ENCODE data around the gene HEXA.
A peak's percentile ranks its signal among the peaks of the same experiment; 100 is the strongest.
"Not testable (repeated sequence)": the region's sequence is repeated elsewhere in the genome, so short reads cannot be mapped to it uniquely, and the experiment has no call there.

Gene HEXA

DNA sequence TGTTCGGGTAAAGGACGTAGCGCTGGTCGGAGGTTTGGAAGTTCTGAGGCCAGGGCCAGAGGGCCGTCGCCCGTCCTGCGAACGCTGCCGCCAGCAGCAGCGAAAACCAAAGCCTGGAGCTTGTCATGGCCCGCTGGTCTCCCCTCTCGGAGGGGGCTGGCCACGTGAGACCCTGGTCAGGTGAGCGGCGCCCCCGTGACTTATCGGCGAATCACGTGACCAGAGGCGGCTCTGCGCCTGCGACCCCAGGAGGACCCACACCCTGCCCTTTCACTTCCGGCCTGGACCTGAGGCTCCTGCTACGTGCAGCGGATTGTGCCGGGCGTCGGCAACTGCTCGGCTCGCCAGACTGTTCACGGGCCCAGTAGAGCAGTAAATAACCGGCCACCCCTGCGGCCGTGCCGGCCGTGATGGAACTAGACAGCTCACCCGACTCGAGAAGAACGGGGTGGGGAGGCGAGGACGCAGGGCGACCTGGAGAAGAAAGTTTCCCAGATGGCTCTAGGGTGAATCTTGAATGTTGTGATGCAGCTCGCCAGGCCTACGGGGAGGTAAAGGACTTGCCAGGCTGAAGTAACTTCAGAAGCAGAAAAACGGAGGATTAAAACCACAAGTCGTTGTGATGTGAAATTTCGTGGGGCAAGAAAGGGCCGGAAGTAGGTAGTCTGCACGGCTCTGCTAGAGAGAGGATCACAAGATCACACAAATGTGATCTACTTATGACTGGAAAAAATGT lies at the start of gene HEXA:
Gene HEXA, minus strand, starts transcription at position 169 of the 736 bp plus-strand sequence. Its CDS starts 42 bp downstream, at position 127.
- Mint-ChIP-seq H3K4me3 (peak within 1 kb of the TSS; percentile 99), H3K27ac (peak within 1 kb of the TSS; percentile 99), H3K27me3 (ENCODE audit: low read depth, poor library complexity) (peaks cover 25% of the 10 kb centered on the region), H3K36me3 (ENCODE audit: low read depth) (no peaks in the 10 kb centered on the region), H3K4me1 (peaks cover 30% of the 10 kb centered on the region), H3K9me3 (no peaks in the 10 kb centered on the region)
- TF ChIP-seq, protein P1, sequence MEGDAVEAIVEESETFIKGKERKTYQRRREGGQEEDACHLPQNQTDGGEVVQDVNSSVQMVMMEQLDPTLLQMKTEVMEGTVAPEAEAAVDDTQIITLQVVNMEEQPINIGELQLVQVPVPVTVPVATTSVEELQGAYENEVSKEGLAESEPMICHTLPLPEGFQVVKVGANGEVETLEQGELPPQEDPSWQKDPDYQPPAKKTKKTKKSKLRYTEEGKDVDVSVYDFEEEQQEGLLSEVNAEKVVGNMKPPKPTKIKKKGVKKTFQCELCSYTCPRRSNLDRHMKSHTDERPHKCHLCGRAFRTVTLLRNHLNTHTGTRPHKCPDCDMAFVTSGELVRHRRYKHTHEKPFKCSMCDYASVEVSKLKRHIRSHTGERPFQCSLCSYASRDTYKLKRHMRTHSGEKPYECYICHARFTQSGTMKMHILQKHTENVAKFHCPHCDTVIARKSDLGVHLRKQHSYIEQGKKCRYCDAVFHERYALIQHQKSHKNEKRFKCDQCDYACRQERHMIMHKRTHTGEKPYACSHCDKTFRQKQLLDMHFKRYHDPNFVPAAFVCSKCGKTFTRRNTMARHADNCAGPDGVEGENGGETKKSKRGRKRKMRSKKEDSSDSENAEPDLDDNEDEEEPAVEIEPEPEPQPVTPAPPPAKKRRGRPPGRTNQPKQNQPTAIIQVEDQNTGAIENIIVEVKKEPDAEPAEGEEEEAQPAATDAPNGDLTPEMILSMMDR (IDR thresholded peaks at IDR 0.05): no peak
- DNase-seq: peak; percentile 99

DNA sequence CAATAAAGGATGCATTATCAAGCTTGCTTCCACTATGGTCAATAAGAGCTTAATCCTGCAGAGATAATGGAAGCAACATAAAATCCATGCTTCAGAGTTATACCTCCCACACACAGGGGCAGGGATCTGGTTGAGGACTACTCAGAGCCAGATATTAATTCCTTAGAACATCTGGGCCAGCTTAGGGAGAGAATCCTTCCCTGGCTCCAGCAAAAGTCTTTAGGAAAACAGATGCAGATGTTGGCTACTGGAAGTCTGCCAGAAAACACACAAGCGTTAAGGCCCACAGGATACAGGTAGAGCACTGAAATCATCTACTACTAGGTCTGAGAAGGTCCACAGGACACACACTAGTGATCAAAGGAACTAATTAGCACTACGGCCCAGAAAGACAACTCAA lies 47.4 kb upstream of the HEXA start:
- no peaks in the 10 kb centered on the region for H3K36me3 Mint-ChIP-seq (ENCODE audit: low read depth)
- no peak for DNase-seq
- no peak overlapping the region for H3K27ac Mint-ChIP-seq
- TF ChIP-seq, protein P1 (IDR thresholded peaks at IDR 0.05): no peak
- peaks cover 32% of the 10 kb centered on the region for H3K9me3 Mint-ChIP-seq
- H3K4me3 Mint-ChIP-seq: no peak overlapping the region
- peaks cover 35% of the 10 kb centered on the region for H3K27me3 Mint-ChIP-seq (ENCODE audit: low read depth, poor library complexity)
- H3K4me1 Mint-ChIP-seq: no peaks in the 10 kb centered on the region

DNA sequence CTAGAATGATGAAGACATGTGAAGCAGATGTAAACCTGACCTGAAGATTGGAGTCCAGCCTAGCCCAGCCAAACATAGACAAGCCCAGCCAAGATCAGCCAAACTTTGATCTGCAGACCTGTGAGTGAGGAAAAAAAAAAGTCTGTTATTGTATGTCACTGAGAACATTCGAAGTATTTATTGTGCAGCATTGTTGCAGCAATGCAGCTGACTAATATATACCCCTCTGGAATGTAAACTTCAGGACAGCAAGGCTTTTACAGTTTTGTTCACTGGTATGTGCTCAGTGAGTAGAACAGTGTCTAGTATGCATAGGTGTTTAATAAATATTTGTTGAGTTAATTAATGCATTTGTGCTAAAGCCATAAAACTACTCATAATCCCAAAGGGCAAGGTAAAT lies 45.7 kb upstream of the HEXA start:
- Mint-ChIP-seq H3K9me3 (peaks cover 16% of the 10 kb centered on the region), H3K4me1 (no peaks in the 10 kb centered on the region), H3K27me3 (ENCODE audit: low read depth, poor library complexity) (peaks cover 45% of the 10 kb centered on the region), H3K36me3 (ENCODE audit: low read depth) (no peaks in the 10 kb centered on the region), H3K4me3 (no peak overlapping the region), H3K27ac (no peak overlapping the region)
- DNase-seq: no peak
- TF ChIP-seq, protein P1 (IDR thresholded peaks at IDR 0.05): no peak

DNA sequence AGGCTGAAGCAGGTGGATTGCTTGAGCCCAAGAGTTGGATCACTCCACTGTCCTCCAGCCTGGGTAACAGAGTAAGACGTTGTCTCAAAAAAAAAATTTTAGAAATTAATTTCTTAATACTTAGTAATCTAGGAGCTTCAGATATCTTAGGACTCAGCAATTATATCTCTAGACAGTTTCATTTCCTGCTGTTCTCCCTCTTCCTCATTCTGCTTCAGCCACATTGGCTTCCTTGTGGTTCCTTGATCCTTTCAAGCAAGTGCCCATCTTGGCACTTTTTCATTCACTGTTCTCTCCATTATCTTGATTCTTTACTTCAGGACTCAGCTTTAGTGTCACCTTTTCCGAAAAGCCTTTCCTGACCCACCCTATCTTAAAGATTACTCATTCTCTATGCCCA lies 44.8 kb upstream of the HEXA start:
- H3K4me3 Mint-ChIP-seq: no peak overlapping the region
- TF ChIP-seq, protein P1 (IDR thresholded peaks at IDR 0.05): no peak
- no peak for DNase-seq
- H3K27ac Mint-ChIP-seq: no peak overlapping the region
- H3K4me1 Mint-ChIP-seq: no peaks in the 10 kb centered on the region
- H3K36me3 Mint-ChIP-seq (ENCODE audit: low read depth): no peaks in the 10 kb centered on the region
- peaks cover 8% of the 10 kb centered on the region for H3K9me3 Mint-ChIP-seq
- H3K27me3 Mint-ChIP-seq (ENCODE audit: low read depth, poor library complexity): peaks cover 45% of the 10 kb centered on the region

DNA sequence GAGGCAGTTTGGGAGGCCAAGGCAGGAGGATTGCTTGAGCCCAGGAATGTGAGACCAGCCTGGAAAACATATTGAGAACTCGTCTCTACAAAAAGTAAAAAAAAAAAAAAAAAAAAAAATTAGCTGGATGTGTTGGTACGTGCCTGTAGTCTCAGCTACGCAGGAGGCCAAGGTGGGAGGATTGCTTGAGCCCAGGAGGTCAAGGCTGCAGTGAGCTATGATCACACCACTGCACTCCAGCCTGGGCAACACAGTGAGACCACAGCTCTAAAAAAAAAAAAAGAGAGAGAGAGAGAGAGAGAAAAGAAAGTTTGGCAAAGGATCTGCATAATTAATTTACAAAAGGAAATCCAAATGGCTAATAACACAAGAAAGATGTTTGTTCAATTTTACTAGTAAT lies 44.0 kb upstream of the HEXA start:
- Mint-ChIP-seq H3K9me3 (peaks cover 11% of the 10 kb centered on the region), H3K27me3 (ENCODE audit: low read depth, poor library complexity) (peaks cover 50% of the 10 kb centered on the region)
- DNase-seq; H3K36me3 Mint-ChIP-seq (ENCODE audit: low read depth); H3K4me1 Mint-ChIP-seq; H3K27ac Mint-ChIP-seq; H3K4me3 Mint-ChIP-seq: not testable (repeated sequence)

DNA sequence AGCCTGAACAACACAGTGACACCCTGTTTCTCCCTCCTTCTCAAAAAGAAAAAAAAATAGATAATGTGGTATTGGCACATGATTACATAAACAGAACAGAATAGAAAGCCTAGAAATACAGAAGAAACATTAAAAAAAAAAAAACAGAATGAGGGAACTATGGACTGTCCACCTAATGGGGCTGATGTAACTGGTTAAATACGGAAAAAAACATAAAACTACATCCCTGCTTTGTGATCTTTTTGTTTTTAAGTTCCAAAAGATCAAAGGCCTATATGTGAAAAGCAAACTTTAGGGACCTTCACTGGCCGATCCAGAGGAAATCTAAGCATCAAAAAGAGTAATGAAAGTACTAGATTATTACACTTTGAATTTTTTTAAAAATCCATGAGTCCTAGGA lies 39.5 kb upstream of the HEXA start:
- no peaks in the 10 kb centered on the region for H3K4me1 Mint-ChIP-seq
- no peak for DNase-seq
- peaks cover 52% of the 10 kb centered on the region for H3K27me3 Mint-ChIP-seq (ENCODE audit: low read depth, poor library complexity)
- no peak overlapping the region for H3K27ac Mint-ChIP-seq
- H3K4me3 Mint-ChIP-seq: no peak overlapping the region
- TF ChIP-seq, protein P1 (IDR thresholded peaks at IDR 0.05): no peak
- H3K9me3 Mint-ChIP-seq: peaks cover 20% of the 10 kb centered on the region
- no peaks in the 10 kb centered on the region for H3K36me3 Mint-ChIP-seq (ENCODE audit: low read depth)

DNA sequence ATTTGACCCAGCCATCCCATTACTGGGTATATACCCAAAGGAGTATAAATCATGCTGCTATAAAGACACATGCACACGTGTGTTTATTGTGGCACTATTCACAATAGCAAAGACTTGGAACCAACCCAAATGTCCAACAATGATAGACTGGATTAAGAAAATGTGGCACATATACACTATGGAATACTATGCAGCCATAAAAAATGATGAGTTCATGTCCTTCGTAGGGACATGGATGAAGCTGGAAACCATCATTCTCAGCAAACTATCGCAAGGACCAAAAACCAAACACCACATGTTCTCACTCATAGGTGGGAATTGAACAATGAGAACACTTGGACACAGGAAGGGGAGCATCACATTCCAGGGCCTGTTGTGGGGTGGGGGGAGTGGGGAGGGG lies 37.5 kb upstream of the HEXA start:
- not testable (repeated sequence) for H3K4me3 Mint-ChIP-seq; H3K27ac Mint-ChIP-seq; DNase-seq; H3K4me1 Mint-ChIP-seq; H3K36me3 Mint-ChIP-seq (ENCODE audit: low read depth)
- H3K27me3 Mint-ChIP-seq (ENCODE audit: low read depth, poor library complexity): peaks cover 65% of the 10 kb centered on the region
- peaks cover 20% of the 10 kb centered on the region for H3K9me3 Mint-ChIP-seq
